ENCODE data around the gene MID1IP1. TPM values are rescaled to one million over a fixed set of nuclear protein-coding genes. Genes with fewer than 3 reads are reported as not detected.

The MID1IP1 gene
- total RNA-seq, 1 donor from 2014 or later = 95.5 TPM

DNA sequence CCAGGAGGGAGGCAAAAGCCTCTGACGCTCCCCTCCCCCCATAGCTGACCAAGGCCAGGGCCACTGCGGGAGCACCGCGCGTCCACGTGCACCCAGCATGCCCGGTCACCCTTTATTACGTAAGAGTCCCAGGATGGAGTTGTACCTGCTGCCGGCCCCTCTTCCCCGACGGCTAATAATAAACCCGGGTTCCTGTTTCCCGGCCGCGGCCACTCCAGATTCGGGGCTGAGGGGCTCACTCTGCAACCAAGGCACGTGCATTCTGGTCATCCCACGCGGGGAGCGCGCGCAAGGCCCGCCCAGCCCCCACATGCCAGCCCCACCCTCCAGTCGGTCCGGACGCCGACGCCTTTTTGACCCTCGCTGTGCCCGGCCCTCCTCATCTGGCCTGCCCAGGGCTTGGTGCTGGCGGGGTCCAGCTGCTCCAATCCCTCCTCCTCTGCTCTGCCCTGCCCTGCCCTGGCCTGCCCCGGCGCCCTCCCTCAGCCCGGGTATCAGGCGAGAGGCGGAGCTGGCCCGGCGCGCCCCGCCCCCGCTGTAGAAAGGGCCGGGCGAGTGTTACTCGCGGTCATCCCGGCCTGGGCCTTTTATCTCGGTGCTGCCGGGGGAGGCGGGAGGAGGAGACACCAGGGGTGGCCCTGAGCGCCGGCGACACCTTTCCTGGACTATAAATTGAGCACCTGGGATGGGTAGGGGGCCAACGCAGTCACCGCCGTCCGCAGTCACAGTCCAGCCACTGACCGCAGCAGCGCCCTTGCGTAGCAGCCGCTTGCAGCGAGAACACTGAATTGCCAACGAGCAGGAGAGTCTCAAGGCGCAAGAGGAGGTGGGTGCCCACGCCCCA lies 2.6 kb downstream of the MID1IP1 start:
- Histone ChIP-seq H3K27ac (peak overlapping the region; percentile 91), H3K4me3 (peak overlapping the region; percentile 64), H3K27me3 (ENCODE audit: low read depth) (no peaks in the 10 kb centered on the region), H3K9me3 (no peaks in the 10 kb centered on the region), H3K4me1 (peaks cover 11% of the 10 kb centered on the region), H3K36me3 (no peaks in the 10 kb centered on the region)
- TF ChIP-seq, protein P1, sequence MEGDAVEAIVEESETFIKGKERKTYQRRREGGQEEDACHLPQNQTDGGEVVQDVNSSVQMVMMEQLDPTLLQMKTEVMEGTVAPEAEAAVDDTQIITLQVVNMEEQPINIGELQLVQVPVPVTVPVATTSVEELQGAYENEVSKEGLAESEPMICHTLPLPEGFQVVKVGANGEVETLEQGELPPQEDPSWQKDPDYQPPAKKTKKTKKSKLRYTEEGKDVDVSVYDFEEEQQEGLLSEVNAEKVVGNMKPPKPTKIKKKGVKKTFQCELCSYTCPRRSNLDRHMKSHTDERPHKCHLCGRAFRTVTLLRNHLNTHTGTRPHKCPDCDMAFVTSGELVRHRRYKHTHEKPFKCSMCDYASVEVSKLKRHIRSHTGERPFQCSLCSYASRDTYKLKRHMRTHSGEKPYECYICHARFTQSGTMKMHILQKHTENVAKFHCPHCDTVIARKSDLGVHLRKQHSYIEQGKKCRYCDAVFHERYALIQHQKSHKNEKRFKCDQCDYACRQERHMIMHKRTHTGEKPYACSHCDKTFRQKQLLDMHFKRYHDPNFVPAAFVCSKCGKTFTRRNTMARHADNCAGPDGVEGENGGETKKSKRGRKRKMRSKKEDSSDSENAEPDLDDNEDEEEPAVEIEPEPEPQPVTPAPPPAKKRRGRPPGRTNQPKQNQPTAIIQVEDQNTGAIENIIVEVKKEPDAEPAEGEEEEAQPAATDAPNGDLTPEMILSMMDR (IDR thresholded peaks at IDR 0.05) = no peak
- intact Hi-C loops (cut with DNase I) = no loop called here
- ATAC-seq (peak; percentile 85 to 94), DNase-seq (peak; percentile 91)

DNA sequence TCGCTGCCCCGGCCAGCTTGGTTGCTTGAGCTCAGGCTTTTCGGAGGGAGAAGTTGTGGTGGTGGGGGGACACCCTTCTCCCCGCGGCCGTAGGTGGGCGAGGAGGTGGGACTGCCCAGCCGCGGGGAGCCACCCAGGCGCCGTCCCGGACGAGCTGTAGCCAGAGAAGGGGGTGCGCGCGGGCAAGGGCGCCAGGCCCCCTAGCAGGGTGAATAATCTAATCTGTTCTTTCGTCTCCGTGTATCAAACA lies 3.1 kb downstream of the MID1IP1 start:
- intact Hi-C loops (cut with DNase I) = no loop called here
- peak in 1 of 2 donors; percentile 1 for ATAC-seq

DNA sequence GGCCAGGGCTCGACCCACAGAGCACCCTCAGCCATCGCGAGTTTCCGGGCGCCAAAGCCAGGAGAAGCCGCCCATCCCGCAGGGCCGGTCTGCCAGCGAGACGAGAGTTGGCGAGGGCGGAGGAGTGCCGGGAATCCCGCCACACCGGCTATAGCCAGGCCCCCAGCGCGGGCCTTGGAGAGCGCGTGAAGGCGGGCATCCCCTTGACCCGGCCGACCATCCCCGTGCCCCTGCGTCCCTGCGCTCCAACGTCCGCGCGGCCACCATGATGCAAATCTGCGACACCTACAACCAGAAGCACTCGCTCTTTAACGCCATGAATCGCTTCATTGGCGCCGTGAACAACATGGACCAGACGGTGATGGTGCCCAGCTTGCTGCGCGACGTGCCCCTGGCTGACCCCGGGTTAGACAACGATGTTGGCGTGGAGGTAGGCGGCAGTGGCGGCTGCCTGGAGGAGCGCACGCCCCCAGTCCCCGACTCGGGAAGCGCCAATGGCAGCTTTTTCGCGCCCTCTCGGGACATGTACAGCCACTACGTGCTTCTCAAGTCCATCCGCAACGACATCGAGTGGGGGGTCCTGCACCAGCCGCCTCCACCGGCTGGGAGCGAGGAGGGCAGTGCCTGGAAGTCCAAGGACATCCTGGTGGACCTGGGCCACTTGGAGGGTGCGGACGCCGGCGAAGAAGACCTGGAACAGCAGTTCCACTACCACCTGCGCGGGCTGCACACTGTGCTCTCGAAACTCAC lies 3.6 kb downstream of the MID1IP1 start:
- Histone ChIP-seq H3K36me3 (no peaks in the 10 kb centered on the region), H3K4me3 (peak overlapping the region; percentile 64), H3K27ac (peak overlapping the region; percentile 91), H3K27me3 (ENCODE audit: low read depth) (no peaks in the 10 kb centered on the region), H3K9me3 (no peaks in the 10 kb centered on the region), H3K4me1 (peaks cover 11% of the 10 kb centered on the region)
- intact Hi-C loops (cut with DNase I) = no loop called here
- TF ChIP-seq, protein P1 (IDR thresholded peaks at IDR 0.05) = no peak
- ATAC-seq (peak; percentile 2 to 17), DNase-seq (peak; percentile 54)

More for the DNA sequence above, 3.1 kb downstream of the MID1IP1 start:
- Histone ChIP-seq H3K36me3 (no peaks in the 10 kb centered on the region), H3K4me3 (peak overlapping the region; percentile 64), H3K27me3 (ENCODE audit: low read depth) (no peaks in the 10 kb centered on the region), H3K27ac (peak overlapping the region; percentile 91), H3K4me1 (peaks cover 11% of the 10 kb centered on the region), H3K9me3 (no peaks in the 10 kb centered on the region)
- TF ChIP-seq, protein P1 (IDR thresholded peaks at IDR 0.05) = no peak
- no peak for DNase-seq

DNA sequence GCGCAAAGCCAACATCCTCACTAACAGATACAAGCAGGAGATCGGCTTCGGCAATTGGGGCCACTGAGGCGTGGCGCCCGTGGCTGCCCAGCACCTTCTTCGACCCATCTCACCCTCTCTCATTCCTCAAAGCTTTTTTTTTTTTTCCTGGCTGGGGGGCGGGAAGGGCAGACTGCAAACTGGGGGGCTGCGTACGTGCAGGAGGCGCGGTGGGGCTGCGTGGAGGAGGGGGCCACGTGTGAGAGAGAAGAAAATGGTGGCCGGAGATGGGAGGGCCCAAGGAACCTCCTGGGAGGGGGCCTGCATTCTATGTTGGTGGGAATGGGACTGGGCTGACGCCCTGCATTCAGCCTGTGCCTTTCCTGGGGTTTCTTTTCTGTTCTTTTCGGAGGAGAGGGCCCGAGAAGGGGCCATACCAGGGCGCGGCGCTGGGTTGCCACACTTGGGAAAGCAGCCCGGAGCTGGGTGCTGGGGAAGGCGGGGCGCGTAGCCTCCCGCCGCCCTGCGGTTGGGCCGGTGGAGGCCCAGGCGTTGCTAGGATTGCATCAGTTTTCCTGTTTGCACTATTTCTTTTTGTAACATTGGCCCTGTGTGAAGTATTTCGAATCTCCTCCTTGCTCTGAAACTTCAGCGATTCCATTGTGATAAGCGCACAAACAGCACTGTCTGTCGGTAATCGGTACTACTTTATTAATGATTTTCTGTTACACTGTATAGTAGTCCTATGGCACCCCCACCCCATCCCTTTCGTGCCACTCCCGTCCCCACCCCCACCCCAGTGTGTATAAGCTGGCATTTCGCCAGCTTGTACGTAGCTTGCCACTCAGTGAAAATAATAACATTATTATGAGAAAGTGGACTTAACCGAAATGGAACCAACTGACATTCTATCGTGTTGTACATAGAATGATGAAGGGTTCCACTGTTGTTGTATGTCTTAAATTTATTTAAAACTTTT lies 4.5 kb downstream of the MID1IP1 start:
- peak overlapping the region; percentile 91 for H3K27ac ChIP-seq
- peaks cover 11% of the 10 kb centered on the region for H3K4me1 ChIP-seq
- peak; percentile 49 to 68 for ATAC-seq
- intact Hi-C loops (cut with DNase I) = no loop called here
- H3K9me3 ChIP-seq = no peaks in the 10 kb centered on the region
- peak overlapping the region; percentile 64 for H3K4me3 ChIP-seq
- DNase-seq = peak; percentile 82
- H3K36me3 ChIP-seq = no peaks in the 10 kb centered on the region
- H3K27me3 ChIP-seq (ENCODE audit: low read depth) = no peaks in the 10 kb centered on the region
- TF ChIP-seq, protein P1 (IDR thresholded peaks at IDR 0.05) = no peak
